GM19397 (cell line): ENCODE results near the gene MTURN.
"Not testable (repeated sequence)": the region's sequence is repeated elsewhere in the genome, so short reads cannot be mapped to it uniquely, and the experiment has no call there.

Experiments used
- ATAC-seq: cut with Tn5 transposase; IDR thresholded peaks from one replicate; pipeline ENCODE4 v1.9.1; 2021; ENCODE audit warnings: mild to moderate bottlenecking, moderate library complexity; ENCODE audit not compliant: unreplicated experiment

MTURN gene

DNA sequence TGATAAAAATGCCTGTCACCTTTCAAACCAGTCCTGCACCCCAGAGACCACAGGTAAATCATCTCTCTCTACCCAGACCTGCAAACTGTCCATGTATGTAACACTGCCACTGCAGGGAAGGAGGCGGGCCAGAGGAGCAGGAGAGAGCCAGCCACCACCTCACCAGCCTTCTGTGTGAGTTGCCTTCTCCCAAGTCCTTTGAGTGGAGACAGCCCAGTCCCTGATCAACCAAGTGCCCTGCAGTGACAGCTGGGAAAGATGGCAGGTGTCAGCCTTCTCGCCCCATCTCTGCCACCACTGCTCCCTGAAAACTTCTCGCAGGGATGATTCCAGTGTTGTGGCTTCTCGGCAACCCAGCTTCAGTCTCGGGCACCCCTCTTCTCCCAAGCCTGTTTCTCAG, 42.4 kb downstream of the MTURN start:
- no peak for ATAC-seq

GRCh38 chr7:30177965-30178364, 43.2 kb downstream of the MTURN start:
- ATAC-seq = no peak

- ATAC-seq = peak; percentile 68
Measured at GRCh38 chr7:30178748-30179436, 44.1 kb downstream of the MTURN start.

DNA sequence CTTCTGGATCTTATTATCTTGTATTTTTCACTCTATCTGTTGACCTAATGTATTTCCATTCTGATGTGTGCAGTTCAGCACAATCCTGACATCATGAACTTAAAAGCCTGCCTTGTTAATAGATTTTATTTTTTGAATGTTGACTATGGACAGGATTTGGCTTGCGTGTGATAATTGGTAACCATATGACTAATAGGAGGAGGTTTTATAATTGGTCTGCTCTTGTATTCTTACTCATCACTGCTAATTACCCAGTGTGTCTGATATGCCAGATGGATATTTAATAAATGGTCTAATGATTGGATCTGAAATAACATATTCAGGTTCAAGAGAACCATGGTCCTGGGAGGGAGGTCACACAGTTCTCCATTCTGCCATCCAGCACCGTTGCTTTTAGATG, 45.9 kb downstream of the MTURN start:
- no peak for ATAC-seq

- no peak for ATAC-seq
Measured at GRCh38 chr7:30181211-30181610, 46.4 kb downstream of the MTURN start.

DNA sequence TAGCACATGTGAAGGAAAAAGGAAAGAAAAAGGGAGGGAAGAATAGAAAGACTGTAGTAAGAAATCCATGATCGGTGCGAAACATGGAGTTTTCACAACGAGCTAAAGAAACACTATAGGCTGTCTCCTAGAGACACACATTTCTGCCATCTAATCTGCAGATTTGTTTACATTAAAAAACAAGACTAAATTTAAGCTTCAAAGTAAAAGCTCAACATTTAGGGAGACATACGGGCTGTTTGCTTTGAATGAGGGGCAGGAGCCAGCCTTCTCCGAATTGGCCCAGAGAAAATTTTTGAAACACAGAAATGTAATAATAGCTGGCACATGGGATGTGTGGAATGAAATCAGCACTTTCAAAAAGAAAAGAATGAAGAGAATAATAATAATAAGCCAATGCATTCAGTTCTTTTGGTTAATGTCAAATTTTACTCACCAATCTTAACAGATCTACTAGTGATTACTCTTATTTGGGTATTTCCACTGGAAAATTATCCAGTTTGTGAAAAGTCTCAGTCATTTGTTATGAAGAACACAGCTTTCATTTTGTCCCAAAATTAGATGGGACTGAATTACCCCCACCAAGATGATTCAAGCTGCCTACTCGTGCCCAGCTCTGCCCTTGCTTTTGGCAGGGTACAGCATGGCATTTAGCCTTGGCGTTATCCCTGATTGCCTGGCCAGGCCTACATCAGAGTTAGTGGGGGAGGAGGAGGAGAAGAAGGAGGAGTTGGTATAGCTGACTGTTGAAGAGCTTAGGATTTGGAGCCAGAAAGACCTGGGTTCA, 47.1 kb downstream of the MTURN start:
- ATAC-seq = no peak

DNA sequence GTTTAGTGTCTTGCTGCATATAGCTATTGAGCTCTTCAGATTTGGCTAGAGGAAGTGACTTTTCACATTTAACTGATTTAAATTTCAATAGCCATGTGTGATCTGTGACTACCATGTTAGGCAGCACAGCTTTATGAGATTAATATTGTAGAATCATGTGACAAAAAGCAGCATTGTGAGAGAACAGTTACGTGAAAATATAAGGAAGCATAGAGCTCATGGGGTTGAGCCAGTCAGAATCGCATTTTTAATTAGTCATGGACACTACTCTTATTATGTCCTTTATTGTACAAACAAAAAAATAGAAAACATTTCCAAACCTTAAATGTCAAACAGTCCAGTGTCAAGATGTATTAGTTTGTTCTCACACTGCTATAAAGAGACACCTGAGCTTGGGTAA, 48.0 kb downstream of the MTURN start:
- ATAC-seq = no peak

DNA sequence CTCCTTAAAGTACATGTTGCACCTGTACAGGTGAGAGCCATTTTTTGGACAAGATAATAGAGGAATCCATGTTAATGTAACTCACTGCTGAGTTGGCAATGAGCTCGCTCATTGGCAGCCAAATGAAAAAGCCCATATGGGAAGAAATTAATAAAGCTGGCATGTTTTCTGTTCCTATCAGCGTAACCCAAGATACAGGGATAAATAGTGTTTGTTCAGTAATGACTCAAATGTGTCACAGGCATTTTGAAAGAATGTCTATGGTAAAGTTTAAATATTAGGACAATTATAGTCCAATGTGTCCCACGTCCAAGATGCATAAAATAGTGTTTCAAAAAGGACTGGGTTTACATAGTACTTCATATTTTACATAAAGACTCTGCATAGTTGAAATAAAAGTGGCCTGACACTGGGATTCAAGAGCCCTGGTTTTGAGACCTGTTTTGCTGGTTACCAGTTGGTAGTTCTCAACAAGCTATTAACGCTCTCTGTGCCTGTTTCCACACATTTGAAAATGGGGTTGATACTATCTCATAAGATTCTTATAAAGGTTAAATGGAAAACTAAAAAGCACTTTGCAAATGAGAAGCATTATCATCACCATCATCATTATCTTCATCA, 49.1 kb downstream of the MTURN start:
- ATAC-seq = no peak

DNA sequence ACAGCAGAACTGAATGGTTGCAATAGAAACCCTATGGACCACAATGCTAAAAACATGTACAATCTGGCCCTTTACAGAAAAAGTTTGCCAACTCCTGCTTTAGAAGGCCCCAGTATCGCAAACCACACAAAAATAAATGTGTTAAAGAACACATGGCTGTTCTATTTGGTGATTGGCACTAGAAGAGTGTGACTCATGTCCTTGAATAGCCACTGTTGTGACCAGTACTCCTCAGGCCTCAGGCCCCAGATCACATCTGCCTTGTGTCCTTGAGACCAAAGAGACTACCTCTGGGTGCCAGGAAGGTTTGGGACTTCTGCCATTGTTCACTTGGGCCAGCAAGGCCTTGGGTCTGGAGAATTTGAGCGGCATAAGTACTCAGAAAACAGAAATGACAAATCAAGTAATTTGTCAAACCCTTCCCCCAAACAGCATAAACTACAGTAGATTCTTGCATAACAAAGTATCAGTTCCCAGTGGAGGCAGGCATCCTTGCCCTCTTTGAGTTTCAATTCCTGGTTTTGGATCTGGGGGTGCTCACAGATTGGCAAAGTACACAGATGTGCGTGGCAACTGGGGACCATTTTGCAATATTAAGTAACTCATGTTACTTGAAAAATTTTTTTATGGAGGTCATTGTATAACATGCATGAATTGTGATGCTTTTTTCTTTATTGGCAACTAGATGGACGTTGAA, 50.2 kb downstream of the MTURN start:
- no peak for ATAC-seq

DNA sequence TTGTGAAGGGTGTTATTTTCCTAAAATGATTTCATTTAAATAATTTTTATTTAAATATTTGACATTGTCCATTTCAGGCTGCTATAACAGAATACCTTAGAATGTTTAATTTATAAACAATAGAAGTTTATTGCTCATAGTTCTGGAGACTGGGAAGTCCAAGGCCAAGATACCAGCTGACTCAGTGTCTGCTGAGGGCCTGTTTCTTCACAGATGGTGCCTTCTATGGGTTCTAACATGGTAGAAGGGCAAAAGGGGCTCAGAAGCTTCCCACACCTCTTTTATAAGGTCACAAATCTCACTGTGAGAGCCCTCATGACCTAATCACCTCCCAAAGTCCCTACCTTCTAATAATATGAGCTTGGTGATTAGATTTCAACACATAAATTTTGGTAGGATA, 50.7 kb downstream of the MTURN start:
- no peak for ATAC-seq

- no peak for ATAC-seq
Measured at GRCh38 chr7:30186725-30187124, 51.9 kb downstream of the MTURN start.

DNA sequence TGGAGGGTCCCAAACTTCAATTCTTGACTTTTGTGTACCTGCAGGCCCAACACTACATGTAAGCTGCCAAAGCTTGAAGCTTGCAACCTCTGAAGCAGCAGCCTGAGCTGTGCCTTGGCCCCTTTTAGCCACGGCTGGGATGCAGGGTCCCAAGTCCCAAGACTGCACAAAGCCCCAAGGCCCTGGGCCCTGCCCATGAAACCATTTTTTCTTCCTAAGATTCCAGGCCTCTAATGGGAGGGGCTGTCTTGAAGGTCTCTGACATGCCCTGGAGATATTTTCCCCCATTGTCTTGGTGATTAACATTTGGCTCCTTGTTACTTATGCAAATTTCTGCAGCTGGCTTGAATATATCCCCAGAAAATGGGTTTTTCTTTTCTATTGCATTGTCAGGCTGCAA, 52.7 kb downstream of the MTURN start:
- ATAC-seq = no peak

DNA sequence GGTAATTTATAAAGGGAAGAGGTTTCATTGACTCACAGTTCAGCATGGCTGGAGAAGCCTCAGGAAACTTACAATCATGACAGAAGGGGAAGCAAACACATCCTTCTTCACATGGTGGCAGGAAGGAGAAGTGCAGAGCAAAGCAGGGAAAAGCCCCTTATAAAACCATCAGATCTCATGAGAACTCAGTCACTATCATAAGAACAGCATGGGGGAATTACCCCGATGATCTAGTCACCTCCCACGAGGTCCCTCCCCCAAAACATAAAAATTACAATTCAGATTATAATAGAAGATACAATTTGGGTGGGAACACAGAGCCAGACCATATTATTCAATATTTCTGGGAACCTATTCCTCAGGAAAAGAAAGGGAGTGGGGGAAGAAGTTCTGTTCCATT, 53.6 kb downstream of the MTURN start:
- ATAC-seq = not testable (repeated sequence)

- no peak for ATAC-seq
Measured at GRCh38 chr7:30188811-30189210, 54.0 kb downstream of the MTURN start.

- ATAC-seq = no peak
Measured at GRCh38 chr7:30191809-30192208, 57.0 kb downstream of the MTURN start.

GRCh38 chr7:30193336-30193943, 58.7 kb downstream of the MTURN start:
- ATAC-seq = no peak

DNA sequence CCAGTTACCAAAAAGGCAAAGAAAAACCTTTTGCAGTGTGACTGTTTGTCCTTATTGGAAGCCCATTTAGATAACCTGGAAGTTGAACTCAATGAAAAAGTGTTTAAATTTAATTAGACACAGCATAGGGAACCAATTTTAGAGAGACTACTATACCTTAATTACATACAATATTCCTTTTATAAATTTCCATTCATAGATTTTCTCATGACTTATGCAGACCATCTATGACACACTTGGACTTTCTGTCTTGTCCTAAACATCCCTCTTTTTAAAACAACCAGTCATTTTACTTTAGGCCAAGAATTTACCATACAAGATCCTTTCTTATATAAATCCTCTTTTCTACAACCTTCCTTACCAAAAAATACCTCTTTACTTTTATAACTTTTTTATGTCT, 61.6 kb downstream of the MTURN start:
- no peak for ATAC-seq

DNA sequence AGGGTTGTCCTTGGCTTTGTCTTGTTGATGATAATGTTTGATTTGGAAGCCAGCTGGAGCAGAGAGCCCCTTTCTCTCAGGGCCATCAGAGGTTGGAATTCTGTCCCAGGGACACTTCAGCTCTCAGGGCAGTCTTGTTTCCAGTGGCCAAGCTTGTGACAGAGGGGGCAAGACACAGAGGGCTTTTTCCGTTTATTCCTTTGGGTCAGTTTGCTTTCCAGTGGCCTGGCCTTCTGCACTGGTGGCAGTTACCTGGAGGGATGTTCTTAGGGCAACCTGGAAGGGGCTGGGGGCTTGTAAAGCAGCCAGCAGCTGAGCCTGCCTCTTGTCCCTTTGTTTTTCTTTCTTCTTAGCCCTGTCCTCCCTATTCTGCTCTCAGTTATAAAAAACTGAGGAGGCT, 62.7 kb downstream of the MTURN start:
- no peak for ATAC-seq

DNA sequence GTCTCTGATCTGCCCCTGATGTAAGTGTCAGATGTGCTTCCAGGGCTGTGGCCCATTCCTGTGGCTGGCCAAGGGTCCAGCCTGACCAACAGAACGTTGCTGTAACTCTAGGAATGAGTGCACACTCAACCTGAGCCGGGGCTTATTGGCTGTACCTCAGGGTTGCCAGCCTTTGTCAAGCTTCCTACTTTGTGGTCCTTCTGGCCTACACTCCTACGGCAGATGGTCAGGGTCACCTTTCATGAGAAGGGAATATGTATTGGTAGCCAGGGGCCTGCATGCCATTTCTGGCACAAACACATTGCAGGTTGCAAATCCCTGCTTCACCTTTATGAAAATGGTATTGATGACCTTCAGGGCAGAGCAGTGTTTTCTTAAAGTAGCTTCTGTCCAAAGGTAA, 64.5 kb downstream of the MTURN start:
- ATAC-seq = no peak

- no peak for ATAC-seq
Measured at GRCh38 chr7:30200591-30200990, 65.8 kb downstream of the MTURN start.

- peak; percentile 62 for ATAC-seq
Measured at GRCh38 chr7:30201161-30201666, 66.4 kb downstream of the MTURN start.
